DND-41 (cell line): ENCODE measurements around the gene RAB33B.

Source experiments
- EZH2 ChIP-seq: IDR thresholded peaks from 3 replicates; pipeline ENCODE4 v1.6.1; 2012; ENCODE audit warnings: borderline replicate concordance, low read depth, mild to moderate bottlenecking, moderate library complexity, low read length, inconsistent platforms; ENCODE audit not compliant: severe bottlenecking
- TF ChIP-seq, protein P1 (sequence below): IDR thresholded peaks from 2 replicates; pipeline ENCODE4 v1.5.1; 2012; ENCODE audit warnings: borderline replicate concordance, low read length, moderate library complexity, mild to moderate bottlenecking; ENCODE audit not compliant: poor library complexity, severe bottlenecking; ENCODE audit errors: extremely low read depth

DNA sequence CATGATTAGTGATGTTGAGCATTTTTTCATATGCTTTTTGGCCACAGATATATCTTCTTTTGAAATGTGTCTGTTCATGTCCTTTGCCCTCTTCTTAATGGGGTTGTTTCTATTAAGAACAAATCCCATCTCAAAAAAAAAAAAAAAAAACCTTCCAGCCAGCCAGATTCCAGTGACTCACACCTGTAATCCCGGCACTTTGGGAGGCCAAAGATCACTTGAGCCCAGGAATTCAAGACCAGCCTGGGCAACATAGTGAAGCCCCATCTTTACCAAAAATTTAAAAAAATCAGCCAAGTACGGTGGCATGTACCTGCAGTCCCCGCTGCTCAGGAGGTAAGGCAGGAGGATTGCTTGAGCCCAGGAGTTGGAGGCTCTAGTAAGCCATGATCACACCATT is 5.1 kb downstream of the RAB33B start:
- TF ChIP-seq, protein P1, sequence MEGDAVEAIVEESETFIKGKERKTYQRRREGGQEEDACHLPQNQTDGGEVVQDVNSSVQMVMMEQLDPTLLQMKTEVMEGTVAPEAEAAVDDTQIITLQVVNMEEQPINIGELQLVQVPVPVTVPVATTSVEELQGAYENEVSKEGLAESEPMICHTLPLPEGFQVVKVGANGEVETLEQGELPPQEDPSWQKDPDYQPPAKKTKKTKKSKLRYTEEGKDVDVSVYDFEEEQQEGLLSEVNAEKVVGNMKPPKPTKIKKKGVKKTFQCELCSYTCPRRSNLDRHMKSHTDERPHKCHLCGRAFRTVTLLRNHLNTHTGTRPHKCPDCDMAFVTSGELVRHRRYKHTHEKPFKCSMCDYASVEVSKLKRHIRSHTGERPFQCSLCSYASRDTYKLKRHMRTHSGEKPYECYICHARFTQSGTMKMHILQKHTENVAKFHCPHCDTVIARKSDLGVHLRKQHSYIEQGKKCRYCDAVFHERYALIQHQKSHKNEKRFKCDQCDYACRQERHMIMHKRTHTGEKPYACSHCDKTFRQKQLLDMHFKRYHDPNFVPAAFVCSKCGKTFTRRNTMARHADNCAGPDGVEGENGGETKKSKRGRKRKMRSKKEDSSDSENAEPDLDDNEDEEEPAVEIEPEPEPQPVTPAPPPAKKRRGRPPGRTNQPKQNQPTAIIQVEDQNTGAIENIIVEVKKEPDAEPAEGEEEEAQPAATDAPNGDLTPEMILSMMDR = no peak
- no peak for TF ChIP-seq EZH2
